ENCODE measurements around the gene METTL27. TPM values are rescaled to one million over a fixed set of nuclear protein-coding genes. Genes with fewer than 3 reads are reported as not detected.
"Not testable (repeated sequence)": the region's sequence is repeated elsewhere in the genome, so short reads cannot be mapped to it uniquely, and the experiment has no call there.

METTL27 gene
- polyA plus RNA-seq, 5 donors, result 2.1 to 8.6 (median 4.3) TPM

DNA sequence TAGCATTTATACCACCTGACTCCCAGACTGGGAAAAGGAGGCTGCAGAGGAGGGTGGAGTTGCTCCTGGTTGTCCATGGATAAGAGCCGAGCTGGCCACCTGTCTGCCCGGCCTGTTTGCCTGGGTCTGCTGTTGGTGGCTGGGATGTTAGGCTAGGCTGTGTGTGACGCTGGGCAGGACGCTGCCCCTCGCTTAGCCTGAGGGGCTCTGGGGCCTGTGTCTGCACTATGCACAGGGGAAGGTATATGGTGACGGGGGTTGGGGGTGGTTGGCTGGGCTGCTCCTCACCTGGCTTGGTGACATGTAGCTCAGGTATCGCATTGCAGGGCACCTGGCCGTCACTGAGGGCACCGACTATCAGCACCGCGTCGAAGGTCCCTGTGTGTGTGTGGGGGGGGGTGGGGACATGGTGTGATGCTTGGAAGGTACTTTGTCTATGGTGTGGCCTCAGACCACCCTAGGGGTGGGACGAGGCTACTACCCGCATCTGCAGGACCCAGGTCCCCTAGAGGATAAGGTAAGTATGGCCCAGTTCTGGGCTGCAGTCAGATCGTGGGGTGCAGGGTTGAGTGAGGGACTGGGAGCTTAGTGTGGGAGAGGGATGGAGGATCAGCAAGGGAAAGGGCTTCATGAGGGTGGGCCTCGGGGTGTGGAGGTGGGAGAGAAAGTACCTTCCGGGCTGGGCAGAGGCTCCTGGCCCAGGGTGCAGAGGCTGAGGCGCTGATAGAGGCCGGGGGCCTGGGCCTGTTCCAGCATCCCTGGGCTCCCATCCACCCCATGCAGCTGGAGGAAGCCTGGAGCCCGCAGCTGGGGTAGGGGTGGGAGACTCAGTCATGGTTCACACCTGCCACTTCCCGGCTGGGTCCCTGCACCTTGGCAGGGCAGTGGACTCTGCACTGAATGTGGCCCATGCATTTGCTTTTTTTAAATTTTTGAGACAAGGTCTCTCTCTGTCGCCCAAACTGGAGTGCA, 2.3 kb downstream of the METTL27 start:
- DNase-seq, result no peak

DNA sequence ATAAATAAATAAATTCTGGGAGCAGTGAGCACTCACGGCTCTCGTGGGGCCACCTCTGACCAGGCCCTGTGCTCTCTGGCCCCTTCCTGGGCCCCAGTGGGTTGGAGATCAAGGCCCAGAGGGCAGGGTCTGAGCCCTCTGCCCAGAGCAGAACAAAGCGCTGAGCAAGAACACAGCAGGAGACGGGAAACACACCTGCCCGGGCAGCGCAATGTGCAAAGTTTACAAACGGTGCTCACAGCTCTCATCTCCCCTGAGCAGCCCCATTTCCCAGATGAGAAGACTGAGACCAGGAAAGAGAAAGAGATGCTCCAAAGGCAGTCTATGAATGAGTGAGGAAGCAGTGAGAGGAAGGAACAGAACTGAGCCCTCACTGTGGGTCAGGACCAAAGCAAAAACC, 3.0 kb downstream of the METTL27 start:
- no peak for DNase-seq

DNA sequence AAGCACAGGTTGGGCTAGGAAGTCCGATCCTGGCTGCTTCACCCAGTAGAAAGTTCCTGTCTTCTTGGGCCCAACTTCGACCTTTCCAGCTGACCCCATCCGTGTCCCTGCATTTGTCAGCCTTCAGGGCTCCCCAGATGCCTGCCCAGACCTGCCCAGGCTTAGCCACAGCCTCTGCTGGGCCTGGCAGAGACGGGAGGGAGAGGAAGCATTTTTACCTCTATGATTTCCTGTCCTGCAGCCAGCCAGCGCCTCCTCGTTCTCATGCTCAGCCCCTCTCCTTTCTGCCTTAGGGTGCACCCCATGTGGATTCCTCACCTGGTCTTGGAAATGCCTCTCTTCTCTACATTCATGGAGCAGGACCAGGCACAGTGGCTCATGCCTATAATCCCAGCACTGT, 3.7 kb downstream of the METTL27 start:
- no peak for DNase-seq

DNA sequence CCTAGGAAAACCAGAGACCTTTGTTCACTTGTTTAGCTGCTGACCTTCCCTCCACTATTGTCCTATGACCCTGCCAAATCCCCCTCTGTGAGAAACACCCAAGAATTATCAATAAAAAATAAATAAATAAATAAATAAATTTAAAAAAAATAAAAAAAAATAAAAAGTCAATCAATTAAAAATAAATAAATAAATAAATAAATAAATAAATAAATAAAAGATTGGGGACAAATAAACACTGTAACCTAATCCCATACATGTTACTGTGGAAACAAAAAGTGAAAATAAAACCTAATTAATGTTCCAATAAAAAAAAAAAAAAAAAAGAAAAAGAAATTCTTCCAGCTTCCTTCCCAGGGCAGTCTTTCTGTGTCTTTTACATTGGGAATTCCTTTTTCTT, 5.1 kb downstream of the METTL27 start:
- not testable (repeated sequence) for DNase-seq

DNA sequence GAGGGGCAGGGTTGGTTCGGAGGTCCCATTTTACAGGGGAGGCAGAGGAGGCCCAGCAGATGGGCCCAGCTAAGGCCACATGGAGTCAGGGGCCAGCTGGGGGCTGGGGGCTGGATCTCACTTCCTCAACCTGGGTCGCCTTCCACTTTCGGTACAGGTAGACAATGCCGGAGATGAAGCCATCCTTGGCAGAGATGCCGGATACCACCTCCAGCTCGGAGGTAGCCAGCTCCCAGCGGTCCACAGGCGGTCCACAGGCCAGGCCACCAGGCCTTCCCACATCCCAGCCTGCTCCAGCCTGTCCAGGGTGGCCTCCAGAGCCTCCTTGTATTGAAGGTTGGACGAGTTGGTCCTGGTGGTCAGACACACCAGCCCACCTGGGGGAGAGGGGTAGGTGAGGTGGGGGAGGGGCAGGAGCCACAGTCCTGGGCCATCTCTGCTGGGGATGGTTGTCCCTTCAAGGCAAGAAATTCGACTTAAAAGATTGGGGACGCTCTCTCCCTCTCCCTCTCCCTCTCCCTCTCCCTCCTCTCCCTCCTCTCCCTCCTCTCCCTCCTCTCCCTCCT, 7.6 kb downstream of the METTL27 start:
- no peak for DNase-seq

DNA sequence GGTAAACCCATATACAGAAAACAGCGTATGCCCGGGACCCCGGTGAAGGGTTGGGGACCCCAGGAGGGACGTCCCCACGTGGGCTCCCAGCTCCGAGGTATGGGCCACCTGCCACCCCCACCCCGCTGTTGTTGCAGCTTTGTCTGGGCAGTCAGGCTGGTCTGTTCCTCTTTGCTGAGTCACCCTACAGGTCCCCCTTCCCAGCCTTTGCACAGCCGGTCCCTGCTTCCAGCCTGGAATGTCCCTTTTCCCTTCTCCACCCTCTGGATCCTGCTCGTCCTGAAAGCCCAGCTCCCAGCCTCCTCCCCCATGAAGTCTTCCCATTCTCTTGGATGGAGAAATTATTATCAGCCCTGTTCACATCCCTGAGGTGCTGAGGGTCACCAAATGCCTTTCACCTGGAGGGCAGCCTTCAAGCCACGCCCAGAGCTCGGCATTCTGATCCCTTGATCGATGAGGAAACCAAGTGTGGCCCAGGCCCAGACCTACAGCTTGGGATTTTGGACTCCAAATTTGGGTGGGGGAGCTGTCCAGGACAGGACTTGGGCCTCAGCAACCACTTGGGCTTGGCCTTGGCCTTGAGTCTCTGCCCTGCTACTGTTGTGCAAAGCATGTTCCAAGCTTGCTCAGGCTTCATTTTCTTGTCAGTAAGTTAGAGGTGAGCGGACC, 8.9 kb downstream of the METTL27 start:
- DNase-seq, result no peak

DNA sequence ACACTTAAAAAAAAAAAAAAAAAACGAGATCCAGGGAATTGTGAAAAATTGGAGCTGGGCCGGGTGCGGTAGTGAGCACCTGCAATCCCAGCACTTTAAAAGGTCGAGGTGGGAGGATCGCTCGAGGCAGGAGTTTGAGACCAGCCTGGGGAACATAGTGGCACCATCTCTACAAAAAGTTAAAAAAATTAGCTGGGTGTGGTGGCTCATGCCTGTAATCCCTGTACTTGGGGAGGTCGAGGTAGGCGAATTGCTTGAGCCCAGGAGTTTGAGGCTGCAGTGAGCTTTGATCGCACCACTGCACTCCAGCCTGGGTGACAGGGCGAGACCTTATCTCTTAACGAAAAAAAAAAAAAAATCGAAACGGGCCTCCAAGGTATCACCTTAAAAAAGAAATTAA, 9.5 kb downstream of the METTL27 start:
- DNase-seq, result no peak

DNA sequence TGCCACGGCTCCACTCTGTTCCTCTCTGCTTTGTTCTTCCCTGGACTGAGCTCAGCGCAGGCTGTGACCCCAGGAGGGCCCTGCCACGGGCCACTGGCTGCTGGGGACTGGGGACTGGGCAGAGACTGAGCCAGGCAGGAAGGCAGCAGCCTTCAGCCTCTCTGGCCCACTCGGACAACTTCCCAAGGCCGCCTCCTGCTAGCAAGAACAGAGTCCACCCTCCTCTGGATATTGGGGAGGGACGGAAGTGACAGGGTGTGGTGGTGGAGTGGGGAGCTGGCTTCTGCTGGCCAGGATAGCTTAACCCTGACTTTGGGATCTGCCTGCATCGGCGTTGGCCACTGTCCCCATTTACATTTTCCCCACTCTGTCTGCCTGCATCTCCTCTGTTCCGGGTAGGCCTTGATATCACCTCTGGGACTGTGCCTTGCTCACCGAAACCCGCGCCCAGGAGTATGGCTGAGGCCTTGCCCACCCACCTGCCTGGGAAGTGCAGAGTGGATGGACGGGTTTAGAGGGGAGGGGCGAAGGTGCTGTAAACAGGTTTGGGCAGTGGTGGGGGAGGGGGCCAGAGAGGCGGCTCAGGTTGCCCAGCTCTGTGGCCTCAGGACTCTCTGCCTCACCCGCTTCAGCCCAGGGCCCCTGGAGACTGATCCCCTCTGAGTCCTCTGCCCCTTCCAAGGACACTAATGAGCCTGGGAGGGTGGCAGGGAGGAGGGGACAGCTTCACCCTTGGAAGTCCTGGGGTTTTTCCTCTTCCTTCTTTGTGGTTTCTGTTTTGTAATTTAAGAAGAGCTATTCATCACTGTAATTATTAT, 10.3 kb downstream of the METTL27 start:
- DNase-seq, result peak; percentile 67 to 73

DNA sequence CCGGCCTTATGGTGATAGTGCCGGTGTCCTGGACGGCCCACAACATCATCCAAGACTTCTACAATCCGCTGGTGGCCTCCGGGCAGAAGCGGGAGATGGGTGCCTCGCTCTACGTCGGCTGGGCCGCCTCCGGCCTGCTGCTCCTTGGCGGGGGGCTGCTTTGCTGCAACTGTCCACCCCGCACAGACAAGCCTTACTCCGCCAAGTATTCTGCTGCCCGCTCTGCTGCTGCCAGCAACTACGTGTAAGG, 10.8 kb downstream of the METTL27 start:
- DNase-seq, result no peak

DNA sequence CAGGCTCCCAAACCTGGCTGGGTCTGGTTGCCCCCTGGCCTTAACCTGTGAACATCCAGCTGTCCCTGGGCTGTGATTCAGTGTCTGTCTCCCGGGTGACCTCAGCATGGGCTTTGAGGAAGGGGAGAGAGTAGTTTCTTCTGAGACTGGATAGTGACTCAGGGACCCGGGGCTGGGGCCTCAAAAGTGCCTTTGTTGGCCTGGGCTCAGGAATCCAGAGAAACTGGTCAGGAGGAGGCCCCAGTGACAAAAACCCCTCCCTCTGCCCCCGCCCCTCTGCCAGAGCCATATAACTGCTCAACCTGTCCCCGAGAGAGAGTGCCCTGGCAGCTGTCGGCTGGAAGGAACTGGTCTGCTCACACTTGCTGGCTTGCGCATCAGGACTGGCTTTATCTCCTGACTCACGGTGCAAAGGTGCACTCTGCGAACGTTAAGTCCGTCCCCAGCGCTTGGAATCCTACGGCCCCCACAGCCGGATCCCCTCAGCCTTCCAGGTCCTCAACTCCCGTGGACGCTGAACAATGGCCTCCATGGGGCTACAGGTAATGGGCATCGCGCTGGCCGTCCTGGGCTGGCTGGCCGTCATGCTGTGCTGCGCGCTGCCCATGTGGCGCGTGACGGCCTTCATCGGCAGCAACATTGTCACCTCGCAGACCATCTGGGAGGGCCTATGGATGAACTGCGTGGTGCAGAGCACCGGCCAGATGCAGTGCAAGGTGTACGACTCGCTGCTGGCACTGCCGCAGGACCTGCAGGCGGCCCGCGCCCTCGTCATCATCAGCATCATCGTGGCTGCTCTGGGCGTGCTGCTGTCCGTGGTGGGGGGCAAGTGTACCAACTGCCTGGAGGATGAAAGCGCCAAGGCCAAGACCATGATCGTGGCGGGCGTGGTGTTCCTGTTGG, 11.4 kb downstream of the METTL27 start, which contains the start of gene CLDN4:
CLDN4 (plus strand) TSS at position 316 of the 903 bp plus-strand sequence; CDS start at position 522, 206 bp downstream.
- peak; percentile 74 to 76 for DNase-seq

DNA sequence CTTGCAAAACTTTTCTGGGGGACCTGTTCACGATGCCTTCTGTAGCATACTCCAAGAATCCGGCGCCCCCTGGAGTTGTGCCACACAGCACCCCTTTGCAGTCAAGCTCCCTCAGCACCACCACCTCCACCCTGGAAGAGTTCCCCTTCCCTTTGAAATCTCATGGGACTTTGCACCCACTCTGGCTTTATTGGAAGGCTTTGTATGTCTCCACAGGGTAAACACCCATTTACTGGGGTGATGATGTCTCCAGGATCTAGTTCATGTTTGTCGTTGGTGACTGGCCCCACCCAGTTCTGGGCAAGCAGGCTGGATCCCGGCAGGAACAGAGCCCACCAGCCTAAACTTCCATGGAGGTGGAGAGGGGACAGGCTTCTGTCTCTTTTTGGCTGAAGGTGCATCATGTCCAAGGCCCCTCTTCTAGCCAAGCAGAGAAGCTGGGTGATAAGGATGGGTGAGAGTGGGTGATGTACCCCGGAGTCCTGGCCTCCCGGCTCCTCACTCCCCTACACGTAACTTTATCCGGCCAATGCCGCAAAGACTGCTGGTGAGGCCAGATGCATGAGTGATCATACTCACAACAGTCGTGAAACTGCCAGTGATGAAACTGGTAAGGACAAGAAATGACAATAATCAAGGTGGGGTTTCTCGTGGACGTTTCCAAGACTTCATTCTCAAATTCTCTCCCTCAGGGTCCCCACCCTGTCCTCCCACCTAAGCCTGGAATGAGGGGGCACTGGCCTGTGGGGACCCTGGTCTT, 12.2 kb downstream of the METTL27 start:
- no peak for DNase-seq

DNA sequence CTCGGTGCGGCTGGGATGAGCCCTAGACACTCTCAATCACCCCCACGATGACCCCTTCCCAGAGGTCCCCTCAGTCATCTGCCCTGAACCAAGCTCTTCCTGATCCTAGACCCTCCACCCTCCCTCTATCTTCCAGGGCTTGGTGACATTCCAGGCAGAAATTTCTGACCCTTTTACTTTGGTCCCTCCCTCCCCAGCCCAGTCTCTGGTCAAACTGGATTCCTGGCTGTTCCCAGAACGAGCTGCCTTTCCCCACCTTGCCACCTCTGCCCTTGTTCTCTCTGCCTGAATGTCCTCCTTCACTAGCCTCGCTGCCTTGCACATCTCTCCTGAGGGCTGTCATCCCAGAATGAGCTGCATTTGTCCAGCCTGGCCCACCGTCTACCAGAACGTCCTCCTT, 12.8 kb downstream of the METTL27 start:
- no peak for DNase-seq

DNA sequence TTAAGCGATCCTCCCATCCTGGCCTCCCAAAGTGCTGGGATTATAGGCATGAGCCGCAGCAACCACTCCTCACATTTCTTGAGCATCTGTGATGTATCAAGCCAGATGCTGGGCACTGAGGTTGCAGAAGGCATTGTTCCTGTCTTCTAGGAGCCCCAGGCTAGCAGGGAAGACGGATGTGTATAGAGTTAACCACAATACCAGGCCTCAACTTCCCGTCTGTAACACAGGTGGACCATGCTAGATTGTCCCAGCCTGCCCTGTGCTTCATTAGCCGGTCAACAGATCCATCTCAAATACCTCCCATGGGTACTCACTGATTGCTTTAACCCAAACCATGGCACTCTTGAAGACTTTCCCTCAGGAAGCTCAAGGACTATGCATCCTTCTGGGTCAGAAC, 13.3 kb downstream of the METTL27 start:
- DNase-seq, result no peak

DNA sequence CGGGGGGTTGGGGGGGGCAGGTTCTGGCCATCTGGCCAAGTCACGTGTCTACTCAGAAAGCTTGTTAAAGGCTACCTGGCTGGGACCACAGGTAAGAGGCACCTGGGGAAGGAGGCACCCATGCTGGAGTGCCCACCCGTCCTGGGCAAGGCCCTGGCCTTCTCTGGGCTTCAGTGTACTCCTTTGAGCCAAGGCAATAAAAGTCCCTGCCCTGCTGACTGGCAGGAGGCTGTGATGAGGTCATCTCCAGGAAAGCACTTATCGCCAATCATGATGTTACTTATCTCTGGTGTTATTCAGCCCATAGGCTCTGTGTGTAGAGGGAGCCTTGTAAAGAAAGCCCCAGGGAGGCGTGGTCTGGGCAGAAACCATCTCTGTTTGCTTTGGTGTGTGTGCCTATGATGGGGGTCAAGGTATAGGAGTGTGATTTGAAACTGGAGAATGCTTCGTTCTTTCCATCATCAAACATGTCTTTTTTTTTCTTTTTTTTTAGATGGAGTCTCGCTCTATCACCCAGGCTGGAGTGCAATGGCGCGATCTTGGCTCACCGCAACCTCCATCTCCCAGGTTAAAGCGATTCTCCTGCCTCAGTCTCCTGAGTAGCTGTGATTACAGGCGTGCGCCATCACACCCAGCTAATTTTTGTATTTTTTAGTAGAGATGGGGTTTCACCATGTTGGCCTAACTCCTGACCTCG, 14.1 kb downstream of the METTL27 start:
- peak in 1 of 2 donors; percentile 59 for DNase-seq

DNA sequence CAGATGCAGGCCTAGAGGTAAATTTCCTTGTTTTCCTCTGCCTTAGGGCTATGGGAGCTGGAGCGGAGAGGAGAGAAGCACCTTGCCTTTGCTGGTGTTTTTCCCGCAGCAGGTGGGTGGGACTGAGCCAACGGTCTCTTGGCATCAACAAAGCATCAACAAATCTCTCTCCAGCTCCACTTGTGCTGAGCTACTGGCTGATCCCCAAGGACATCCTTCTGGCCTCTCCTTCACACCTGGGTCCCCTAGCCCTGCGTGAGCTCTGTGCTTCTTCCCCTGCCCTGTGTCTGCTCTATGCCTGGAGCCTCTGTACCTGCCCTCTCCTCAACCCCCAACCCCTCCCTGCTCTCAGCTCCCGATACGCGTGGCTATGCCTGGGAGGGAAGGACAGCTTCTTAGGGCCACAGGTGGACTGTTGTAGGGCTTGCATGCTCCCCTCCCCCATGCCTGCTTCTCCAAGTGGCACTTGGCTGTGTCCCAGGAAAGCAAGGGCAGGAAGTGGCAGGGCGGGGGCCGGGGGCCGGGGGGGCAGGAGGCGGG, 14.7 kb downstream of the METTL27 start:
- peak; percentile 63 to 76 for DNase-seq

DNA sequence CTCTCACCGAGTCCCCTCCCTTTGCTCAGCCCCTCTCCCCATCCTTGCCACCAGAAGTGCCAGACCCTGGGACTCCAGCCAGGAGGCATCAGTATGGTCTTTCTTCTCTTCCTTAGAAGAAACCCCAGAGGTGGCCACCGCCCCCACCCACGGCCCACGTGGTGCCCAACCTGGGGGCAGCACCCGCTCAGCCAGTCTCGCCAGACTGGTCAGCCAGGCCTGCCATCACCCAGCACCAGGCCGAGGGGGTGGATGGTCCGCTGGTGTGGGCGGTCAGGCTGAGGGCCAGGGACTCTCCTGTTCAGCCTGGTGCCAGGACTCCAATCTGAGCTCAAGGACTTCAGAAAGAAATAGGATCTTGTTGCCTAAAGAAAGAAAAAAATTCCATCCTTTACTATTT, 17.3 kb downstream of the METTL27 start:
- DNase-seq, result no peak

DNA sequence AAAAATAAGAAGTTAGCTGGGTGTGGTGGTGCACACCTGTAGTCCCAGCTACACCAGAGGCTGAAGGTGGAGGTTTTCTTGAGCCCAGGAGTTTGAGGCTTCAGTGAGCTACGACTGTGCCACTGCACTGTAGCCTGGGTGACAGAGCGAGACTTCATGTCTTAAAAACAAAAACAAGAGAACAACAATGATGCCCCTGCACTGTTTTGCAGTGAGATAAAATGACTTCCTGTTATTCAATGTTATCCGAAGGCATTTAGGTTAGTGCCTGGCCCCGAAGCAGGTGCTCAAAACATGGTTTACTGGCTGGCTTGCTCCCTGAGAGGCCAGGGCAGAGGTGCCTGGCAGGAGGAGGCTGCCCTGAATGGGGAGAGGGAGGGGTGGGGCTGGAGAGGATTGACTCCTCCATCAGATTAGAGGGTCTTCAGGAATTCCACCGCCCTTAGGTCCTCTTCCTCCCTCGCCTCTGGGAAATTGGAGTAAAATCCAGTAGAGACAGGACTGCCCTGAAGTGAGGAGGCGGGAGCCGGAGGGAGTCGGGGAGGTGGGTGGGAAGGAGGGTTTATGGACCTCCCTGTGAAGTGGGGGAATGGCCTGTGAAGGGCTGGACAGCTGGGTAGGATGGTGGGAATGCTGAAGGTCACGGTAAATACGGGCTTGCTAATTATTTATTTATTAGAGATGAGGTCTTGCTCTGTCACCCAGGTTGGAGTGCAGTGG, 18.3 kb downstream of the METTL27 start:
- no peak for DNase-seq

DNA sequence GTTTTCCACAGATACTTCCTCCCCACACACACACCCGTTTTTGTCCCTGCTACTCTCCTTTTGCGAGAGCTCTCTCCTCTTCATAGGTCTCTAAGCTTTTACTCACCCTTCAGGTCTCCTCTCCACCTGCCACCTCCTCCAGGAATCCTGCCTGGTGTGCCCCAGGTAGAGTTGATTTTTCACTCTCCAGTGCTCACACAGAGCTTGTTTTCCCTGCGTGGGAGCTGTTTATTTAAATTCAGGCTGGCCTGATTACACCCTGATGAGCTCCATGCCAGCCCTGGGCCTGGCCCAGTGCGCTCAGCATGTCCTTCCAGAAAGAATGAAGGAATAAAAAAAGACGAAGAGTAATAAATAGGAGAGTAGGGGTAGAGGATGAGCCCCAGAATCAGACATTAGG, 19.1 kb downstream of the METTL27 start:
- no peak for DNase-seq

All from right lung (tissue), 5 donors.